Activated T-cell treated with anti-CD3 and anti-CD28 coated beads for 4 hours (primary cell): ENCODE results near the gene CHST8.
"Not testable (repeated sequence)": the region's sequence is repeated elsewhere in the genome, so short reads cannot be mapped to it uniquely, and the experiment has no call there.

Source experiments
- DNase-seq: peaks from one replicate; pipeline ENCODE4 v3.0.0-alpha.2; 2020

CHST8 gene

GRCh38 chr19:33646306-33646705 is 24.6 kb downstream of the CHST8 start:
- no peak for DNase-seq

- no peak for DNase-seq
These were observed 25.4 kb downstream of the CHST8 start for GRCh38 chr19:33647146-33647545.

- no peak for DNase-seq
These were observed 28.0 kb downstream of the CHST8 start for GRCh38 chr19:33649627-33650305.

GRCh38 chr19:33653684-33654083 is 31.9 kb downstream of the CHST8 start:
- DNase-seq, result no peak

- no peak for DNase-seq
These were observed 33.2 kb downstream of the CHST8 start for GRCh38 chr19:33654840-33655508.

GRCh38 chr19:33659835-33660234 is 38.1 kb downstream of the CHST8 start:
- no peak for DNase-seq

GRCh38 chr19:33660410-33661124 is 38.8 kb downstream of the CHST8 start:
- no peak for DNase-seq

GRCh38 chr19:33661336-33661735 is 39.6 kb downstream of the CHST8 start:
- DNase-seq, result no peak

GRCh38 chr19:33662391-33663092 is 40.8 kb downstream of the CHST8 start:
- DNase-seq, result no peak

- not testable (repeated sequence) for DNase-seq
These were observed 41.6 kb downstream of the CHST8 start for GRCh38 chr19:33663316-33663715.

GRCh38 chr19:33664744-33665143 is 43.0 kb downstream of the CHST8 start:
- no peak for DNase-seq

GRCh38 chr19:33665776-33666595 is 44.2 kb downstream of the CHST8 start:
- DNase-seq, result no peak

GRCh38 chr19:33667141-33667650 is 45.4 kb downstream of the CHST8 start:
- DNase-seq, result no peak

GRCh38 chr19:33667881-33668280 is 46.1 kb downstream of the CHST8 start:
- no peak for DNase-seq

- DNase-seq, result no peak
These were observed 47.2 kb downstream of the CHST8 start for GRCh38 chr19:33668968-33669367.

- DNase-seq, result no peak
These were observed 47.6 kb downstream of the CHST8 start for GRCh38 chr19:33669376-33669775.

- no peak for DNase-seq
These were observed 48.6 kb downstream of the CHST8 start for GRCh38 chr19:33670398-33670797.

GRCh38 chr19:33671211-33671610 is 49.5 kb downstream of the CHST8 start:
- no peak for DNase-seq

- DNase-seq, result no peak
These were observed 51.6 kb downstream of the CHST8 start for GRCh38 chr19:33673258-33673875.

GRCh38 chr19:33673996-33674625 is 52.4 kb downstream of the CHST8 start:
- DNase-seq, result no peak
